ENCODE data around the gene MLXIPL.
"Not testable (repeated sequence)": the region's sequence is repeated elsewhere in the genome, so short reads cannot be mapped to it uniquely, and the experiment has no call there.

MLXIPL gene

DNA sequence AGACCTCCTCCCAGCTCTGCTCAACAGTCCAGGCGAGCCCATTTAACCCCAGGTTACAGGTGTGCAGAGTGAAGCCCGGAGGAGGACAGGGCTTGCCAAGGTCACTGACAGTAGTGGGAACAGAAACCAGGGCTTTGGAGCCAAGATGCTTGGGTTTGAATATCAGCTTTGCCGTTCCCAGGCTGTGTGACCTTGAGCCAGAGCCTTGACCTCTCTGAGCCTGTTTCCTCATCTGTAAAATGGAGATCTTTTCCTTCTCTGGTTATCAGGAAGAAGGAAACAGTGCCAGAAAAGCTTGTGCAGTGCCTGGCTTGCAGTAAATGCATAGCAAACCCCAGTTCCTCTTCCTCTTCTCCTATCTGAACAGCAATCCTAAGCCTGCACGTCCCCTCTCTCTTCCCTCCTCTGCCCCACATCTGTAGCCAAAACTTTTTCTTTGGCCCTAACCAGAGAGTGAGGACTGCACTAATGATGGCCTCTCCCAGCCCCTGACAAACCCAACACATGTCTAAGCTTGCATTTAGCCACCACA, 21.4 kb upstream of the MLXIPL start:
- DNase-seq: no peak

DNA sequence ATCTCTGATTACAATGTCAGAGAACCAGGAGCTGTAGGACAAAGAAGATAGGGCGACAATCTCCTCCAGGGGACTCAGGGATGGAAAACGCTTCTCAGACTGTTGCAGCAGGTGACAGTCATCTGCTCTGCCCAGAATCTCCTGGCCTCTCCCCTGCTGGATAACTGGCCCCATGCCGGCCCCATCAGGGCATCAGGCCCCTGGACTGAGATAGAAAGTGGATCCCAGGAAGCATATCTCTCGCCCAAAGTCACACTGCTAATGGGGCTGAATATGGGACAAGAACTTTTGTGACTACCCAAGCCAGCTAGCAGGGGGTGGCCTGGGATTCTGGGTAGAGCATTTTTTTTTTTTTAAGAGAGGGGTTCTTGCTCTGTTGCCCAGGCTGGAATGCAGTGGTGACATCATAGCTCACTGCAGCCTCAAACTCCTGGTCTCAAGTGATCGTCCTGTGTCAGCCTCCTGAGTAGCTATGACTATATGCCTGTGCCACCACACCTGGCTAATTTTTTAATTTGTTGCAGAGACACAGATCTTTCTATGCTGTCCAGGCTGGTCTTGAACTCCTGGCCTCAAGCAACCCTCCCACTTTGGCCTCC, 20.5 kb upstream of the MLXIPL start:
- no peak for DNase-seq

DNA sequence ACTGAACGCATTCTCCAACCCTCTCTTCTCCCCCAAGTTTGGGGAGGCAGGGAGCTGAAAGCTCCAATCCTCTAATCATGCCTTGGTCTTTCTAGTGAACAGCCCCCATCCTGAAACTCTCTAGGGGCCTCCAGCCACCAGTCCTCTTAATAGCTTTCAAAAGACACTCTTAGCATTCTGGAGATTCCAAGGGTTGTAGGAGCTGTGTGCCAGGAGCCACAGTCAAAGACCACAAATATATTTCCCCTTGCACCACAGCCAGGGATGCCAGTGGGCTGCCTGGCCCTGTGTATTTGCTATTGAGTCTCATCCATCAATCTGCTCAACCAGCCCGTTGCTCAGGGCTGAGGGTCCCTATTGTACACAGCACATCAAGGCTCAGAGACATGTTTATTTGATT, 18.5 kb upstream of the MLXIPL start:
- no peak for DNase-seq

DNA sequence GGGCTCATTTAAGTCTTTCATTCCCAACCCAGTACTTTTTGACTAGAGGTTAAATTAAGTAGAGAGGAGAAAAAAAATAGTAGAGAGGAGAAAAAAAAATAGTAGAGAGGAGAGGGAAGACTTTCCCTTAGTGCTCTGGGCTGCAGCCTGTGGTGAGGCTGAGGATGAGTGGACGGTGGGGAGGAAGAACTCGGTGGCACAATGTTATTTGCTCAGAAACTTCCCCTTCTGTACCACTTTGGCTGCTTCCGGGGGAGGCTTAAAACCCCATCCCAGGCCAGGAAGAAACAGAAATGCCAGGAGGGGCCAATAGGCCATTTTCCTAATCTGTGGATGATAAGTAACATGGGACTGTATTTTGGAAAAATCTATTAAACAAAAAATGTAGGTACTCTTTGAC, 14.6 kb upstream of the MLXIPL start:
- DNase-seq: no peak

DNA sequence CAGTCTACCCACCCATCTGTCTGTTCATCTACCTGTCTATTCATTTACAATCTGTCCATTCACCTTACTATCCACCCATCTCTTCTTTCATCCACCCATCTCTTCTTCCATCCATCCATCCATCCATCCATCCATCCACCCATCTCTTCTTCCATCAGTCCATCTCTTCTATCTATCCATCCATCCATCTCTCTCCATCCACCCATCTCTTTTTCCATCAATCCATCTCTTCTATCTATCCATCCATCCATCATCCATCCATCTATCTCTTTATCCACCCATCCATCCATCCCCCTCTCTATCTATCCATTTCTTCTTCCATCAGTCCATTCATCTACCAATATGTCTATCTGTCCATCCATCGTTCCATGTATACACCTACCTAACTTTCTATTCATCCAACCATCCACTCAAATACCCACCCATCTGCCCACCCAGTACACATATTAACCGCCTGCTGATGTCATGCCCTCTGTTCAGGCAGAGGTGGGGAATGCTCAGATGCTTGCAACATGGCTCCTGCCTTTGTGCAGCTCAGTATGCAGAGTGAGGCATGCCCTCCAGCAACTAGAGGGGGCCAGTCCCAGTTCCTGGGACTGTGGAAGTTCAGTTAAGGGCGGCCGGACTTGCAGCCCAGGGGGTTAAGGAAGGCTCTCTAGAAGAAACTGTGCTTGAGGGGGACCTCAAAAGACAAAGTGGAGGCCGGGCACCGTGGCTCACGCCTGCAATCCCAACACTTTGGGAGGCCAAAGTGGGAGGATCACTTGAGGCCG, 11.3 kb upstream of the MLXIPL start:
- DNase-seq: no peak

DNA sequence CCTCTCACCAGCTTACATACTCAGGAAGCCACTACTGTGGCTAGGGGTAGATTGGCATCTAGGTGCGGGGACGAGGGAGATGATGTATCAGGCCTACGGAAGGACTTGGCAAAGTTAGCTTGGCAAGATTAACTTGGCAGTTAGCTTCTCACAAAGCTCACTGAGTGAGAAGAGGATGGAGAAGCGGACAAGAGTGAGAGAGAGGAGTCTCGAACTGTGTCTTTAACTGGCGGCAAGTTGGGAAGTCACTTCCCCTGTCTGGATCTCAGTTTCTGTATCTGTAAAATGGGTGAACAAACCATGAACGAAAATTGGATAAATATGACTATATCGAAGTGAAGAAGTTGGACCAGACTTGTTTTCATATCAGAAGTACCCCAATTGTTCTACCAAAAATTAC, 9.5 kb upstream of the MLXIPL start:
- DNase-seq: no peak

DNA sequence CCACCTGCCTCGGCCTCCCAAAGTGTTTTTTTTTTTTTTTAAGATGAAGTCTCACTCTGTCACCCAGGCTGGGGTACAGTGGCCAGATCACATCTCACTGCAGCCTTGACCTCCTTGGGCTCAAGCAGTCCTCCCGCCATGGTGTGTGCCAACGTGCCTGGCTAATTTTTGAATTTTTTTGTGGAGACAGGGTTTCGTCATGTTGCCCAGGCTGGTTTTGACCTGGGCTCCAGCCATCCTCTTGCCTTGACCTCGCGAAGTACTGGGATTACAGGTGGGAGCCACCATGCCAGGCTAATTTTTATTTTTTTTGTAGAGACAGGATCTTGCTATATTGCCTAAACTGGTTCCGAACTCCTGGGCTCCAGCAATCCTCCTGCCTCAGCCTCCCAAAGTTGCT, 9.0 kb upstream of the MLXIPL start:
- no peak for DNase-seq

DNA sequence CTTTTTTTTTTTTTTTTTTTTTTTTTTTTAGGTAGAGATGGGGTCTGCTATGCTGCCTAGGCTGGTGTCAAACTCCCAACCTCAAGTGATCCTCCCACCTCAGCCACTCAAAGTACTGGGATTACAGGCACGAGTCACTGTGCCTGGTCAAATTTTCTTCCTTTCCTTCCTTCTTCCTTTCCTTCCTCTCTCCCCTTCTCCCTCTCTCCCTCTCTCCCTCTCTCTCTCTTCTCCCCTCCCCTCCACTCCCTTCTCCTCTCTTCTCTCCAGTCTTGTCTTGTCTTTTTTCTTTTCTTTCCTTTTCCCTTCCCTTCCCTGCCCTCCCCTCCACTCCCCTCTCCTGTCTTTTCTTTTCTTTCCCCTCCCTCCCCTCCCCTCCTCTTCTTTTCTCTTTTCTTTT, 7.2 kb upstream of the MLXIPL start:
- no peak for DNase-seq

DNA sequence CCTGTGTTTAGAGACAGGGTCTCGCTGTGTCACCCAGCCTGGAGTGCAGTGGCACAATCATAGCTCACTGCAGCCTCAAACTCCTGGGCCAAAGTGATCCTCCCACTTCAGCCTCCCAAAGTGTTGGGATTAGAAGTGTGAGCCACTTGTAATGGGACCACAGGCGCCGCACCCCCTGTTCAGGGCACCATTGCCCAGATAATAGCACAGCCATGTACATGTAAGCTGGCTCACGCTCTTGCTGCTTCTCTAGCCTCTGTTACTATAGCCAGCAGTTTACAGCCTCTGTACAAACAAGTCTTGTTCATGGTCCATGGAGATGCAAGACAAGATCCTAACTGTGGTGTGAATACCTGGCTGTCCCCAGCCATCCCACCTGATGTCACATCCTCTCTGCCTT, 4.2 kb upstream of the MLXIPL start:
- DNase-seq: no peak

DNA sequence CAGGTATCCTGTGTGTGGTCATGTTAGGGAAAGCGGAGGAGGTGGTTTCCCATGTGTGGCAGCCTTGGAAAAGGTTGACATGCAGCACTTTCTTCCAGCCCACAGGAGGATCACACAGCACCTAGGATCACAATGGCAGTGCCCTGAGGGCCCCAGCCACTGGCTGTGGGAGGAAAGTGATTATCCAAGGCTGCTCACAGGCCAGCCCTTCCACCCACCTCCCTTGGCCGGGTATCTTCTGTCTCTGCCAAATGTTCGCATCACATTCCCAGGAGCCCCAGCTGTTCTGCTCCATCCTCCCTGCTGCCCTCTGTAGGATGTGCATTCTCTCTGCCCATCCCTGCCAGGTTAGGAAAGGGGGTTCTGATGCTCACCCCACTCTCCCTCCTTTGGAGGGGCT, 2.5 kb upstream of the MLXIPL start:
- DNase-seq: no peak

DNA sequence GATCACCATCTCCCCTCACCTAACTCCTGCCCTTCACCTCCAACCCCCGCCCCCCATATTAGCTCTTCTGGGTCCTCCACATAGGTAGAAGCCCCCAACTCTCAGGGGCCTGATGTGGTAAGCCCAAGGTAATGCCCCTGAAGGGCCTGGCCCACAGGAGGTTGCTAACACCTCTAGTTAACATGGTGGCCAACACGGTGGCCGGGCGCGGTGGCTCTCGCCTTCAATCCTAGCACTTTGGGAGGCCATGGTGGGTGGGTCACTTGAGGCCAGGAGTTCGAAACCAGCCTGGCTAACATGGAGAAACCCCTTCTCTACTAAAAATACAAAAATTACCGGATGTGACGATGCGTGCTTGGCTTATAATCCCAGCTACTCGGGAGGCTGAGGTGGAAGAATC, 954 bp upstream of the MLXIPL start:
- DNase-seq: no peak

DNA sequence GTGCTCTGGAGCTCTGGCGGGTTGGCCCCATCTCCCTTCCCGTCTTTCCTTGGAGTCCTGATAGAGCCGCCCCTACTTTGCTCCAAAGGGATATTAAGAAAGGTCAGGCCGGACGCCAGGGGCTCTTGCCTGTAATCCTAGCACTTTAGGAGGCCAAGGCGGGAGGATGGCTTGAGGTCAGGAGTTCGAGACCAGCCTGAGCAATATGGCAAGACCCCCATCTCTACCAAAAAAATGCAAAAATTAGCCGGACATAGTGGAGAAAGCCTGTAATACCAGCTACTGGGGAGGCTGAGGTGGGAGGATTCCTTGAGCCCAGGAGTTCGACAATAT, 313 bp upstream of the MLXIPL start:
- no peak for DNase-seq

DNA sequence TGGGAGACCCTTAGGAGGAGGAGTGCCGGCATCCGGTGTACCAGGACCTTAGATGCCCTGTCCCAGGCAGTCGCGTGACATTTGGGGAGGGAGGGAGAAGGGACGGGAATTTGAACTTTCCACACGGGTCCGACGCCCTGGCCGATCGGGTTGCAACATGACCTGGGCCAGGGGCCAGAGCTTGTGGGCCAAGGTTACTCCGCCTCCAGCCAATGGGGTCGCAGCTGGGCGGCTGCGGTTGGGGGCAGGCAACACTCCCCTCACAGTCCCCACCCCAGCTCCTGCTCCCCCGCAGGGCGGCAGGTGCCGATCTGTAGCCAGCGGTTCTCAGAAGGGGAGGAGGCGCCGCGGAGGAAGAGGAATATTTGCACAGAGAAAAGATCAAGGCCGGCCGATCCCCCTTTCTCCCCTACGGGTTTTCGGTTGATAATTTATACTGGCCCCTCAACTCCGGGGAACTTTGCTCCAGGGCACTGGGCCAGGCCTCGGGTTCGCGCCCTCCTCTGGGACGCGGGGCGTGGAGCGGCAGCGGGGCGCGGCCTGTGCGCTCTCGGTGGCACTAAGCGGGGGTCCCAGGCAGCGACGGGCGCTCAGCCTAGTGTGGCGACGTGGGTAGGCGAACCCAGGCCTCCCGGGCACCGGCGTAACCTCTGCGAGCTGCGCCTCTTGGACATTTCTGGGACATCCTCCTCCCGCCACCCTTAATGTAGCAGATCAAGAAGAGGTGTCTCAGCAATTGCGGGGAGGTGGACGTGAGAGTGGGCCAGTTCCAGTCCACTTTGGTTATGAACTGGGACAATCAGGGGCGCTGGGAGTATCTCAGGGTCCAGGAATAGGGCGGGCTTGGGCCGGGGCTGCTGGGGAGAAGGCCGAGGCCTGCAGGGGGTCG, 1.2 kb downstream of the MLXIPL start:
- peak; percentile 29 for DNase-seq

DNA sequence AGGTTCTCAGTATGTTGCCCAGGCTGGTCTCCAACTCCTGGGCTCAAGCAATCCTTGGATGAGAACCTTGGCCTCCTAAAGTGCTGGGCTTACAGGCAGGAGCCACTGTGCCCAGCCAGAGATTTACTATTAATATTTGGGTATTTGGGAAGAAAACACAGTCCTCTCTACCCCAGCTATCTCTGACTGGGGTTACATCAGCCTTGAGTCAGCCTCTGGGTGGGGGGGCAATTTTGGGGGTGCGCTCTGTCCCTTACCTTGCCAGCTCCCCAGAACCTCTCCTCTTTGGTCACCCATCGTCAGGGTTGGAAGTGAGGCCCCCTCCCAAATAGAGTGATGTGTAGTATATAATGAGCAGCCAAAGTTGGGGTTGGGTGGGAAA, 1.8 kb downstream of the MLXIPL start:
- no peak for DNase-seq

DNA sequence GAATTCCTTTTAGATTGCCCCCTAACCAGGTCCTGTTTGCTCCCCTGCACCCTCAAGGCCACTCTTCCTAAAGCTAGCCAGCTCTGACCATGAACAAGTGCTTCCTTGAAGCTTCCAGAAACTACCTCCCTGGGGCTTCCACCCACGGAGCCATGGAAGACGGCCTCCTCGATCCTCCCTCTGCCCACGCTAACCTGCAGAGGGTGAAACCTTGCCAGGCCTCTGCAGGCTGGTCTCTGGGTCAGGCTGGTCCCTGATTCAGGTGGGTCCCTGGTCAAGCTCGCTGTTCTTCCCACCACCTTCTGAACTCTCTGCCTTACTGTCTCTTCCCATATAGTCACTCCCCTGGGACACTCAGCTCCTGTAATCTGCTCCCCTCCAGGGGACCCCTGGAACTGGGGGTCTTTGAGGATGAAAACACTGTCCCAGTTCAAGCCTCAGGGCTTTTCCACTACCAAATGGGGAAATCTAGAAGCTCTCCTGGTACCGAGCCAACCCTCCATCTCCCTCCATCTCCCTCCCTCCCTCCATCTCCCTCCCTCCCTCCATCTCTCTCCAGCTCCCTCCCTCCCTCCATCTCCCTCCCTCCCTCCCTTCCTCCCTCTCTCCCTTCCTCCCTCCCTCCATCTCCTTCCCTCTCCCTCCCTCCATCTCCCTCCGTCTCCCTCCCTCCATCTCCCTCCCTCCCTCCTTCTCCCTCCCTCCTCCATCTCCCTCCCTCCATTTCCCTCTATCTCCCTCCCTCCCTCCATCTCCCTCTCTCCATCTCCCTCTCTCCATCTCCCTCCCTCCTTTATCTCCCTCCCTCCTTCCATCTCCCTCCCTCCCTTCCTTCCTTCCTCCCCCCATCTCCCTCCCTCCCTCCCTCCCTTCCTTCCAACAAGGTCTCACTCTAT, 2.9 kb downstream of the MLXIPL start:
- no peak for DNase-seq

DNA sequence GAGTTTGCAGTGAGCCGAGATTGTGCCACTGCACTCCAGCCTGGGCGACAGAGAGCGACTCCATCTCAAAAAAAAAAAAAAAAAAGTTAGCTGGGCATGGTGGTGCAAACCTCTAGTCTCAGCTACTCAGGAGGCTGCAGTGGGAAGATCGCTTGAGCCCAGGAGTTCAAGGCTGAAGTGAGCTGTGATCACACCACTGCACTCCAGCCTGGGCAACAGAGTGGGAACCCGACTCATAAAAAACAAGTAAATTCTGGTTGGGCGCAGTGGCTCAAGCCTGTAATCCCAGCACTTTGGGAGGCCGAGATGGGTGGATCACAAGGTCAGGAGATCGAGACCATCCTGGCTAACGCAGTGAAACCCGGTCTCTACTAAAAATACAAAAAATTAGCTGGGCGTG, 4.9 kb downstream of the MLXIPL start:
- not testable (repeated sequence) for DNase-seq

DNA sequence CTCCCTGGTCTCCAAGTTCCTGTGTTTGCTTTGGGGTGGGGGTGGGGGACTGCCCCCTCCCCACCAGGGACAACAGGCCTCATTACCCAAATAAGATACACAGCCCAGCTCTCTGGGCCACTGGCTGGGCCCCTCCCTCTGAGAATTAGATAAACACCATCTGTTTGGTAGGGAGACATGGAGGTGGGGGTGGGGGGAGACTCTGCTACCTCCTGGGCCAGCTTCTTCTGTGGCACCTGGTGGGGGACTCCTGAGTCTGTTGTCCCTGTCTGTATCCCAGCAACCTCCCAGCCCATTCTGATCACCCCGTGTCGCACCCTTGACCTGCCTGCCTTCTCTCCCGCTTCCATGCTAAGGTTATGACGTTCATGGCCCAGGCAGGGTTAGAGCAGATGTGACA, 5.8 kb downstream of the MLXIPL start:
- DNase-seq: no peak

DNA sequence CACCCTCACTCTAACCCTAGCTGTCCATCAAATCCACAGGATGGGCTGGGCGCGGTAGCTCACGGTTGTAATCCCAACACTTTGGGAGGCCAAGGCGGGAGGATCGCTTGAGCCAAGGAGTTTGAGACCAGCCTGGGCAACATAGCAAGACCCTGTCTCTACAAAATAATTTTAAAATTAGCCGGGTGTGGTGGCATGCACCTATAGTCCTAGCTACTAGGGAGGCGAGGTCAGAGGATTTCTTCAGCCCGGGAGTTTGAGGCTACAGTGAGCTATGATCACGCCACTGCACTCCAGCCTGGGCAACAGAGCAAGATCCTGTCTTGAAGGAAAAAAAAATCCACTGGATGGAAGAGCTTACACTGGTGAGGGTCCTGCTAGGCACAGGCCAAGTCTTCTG, 6.8 kb downstream of the MLXIPL start:
- DNase-seq: not testable (repeated sequence)

DNA sequence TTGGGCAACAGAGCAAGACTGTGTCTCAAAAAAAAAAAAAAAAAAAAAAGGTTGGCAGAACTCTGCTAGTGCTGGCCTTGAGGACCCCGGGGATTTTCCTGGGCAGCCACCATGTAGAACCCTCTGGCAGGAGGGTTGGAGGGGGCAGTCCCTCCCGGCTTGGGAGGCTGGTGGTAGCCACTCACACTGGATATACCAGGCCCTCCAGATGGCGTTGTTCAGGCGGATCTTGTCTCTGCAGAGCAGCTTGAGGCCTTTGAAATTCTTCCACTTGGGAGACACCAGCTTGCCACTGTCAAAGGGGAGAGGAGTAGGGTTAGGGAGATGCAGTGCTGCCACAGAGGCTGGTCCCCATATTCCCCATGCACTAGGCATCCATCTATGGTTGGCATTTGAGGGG, 8.4 kb downstream of the MLXIPL start:
- DNase-seq: no peak

DNA sequence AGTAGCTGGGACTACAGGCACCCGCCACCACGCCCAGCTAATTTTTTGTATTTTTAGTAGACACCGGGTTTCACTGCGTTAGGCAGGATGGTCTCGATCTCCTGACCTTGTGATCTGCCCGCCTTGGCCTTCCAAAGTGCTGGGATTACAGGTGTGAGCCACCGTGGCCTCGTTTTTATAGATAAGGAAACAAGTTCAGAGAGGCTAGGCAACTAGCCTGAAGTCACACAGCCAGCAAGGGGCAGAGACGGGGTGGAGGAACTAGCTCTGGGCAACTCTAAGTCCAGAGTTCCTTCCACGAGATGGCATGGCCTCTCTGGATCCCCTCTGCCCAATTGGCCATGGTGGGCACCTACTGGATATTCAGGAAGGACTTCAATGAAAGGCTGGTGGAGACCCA, 9.4 kb downstream of the MLXIPL start:
- not testable (repeated sequence) for DNase-seq

DNA sequence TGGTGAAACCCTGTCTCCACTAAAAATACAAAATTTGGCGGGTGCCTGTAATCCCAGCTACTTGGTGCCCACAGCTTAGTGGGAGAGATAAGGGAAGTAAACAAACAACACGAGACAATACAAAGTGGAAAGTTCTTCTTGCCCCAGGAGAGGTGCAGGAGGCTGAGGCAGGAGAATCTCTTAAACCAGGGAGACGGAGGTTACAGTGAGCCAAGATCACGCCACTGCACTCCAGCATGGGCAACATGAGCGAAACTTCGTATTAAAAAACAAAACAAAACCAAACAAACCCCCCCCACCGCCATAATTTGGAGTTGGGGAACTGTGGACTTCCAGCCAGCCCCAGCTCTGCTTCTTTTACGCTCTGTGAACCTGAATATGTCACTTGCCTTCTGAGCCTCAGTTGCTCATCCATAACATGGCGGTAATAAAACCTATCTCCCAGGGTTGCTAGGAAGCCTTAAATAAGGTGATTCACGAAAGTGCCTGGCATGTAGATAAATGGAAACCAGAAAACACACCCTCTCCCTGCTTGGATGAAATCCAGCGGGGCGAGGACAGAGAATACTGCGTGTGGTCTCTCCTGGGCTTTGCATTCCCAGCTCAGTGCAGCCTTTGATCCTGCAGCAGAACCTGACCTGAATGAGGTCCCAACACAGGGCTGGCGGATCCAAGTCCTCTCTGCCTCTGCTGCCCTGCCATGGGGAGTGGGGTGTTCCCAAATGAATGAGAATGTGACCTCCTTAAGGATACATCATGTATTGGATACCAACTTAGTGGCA, 10.2 kb downstream of the MLXIPL start:
- DNase-seq: no peak

Data from DMS79 treated with DMSO at 0.1 percent for 48 hours (cell line).